Stomach (tissue), 19 donors: ENCODE data around the gene RHBDF1. TPM values are rescaled to one million over a fixed set of nuclear protein-coding genes. Genes with fewer than 3 reads are reported as not detected.
A peak's percentile ranks its signal among the peaks of the same experiment; 100 is the strongest.

ENCODE experiments used
- DNase-seq, 2 donors: peaks; one replicate each; pipeline versions ENCODE4 v3.0.0 to v3.0.0-alpha.2; 2013 to 2019
- H3K27ac ChIP-seq, 5 donors: fragments of 200-600 bp in 4 of 5; sonication (generic) in 4 of 5; one replicate each; pipeline ENCODE4 v1.5.1; 2013 to 2019; ENCODE audit warnings: mild to moderate bottlenecking in 1 of 5, moderate library complexity in 1 of 5
- H3K27me3 ChIP-seq, 3 donors: fragments of 200-600 bp; sonication (generic); one replicate each; pipeline ENCODE4 v1.5.1; 2017 to 2019; ENCODE audit warnings: mixed run types in 1 of 3
- H3K36me3 ChIP-seq, 4 donors: fragments of 200-600 bp; sonication (generic); 1 replicate in 3 of 4; 2 replicates in 1 of 4; pipeline ENCODE4 v1.5.1; 2016 to 2019
- H3K4me1 ChIP-seq, 4 donors: fragments of 200-600 bp; sonication (generic); one replicate each; pipeline ENCODE4 v1.5.1; 2016 to 2019
- H3K4me3 ChIP-seq, 4 donors: fragments of 200-600 bp; sonication (generic) in 3 of 4; one replicate each; pipeline ENCODE4 v1.5.1; 2016 to 2019; ENCODE audit warnings: mild to moderate bottlenecking in 1 of 4
- H3K9me3 ChIP-seq, 4 donors: fragments of 200-600 bp; sonication (generic); one replicate each; pipeline ENCODE4 v1.5.1; 2016 to 2019
- EP300 ChIP-seq: sonication (generic); formaldehyde crosslinking; IDR thresholded peaks from one replicate; pipeline ENCODE4 v1.6.1; 2017; ENCODE audit warnings: antibody characterized with exemption
- POLR2A ChIP-seq, 4 donors: fragments of 450-650 bp; IDR thresholded peaks; one replicate each; pipeline ENCODE4 v1.6.1; 2016; ENCODE audit warnings: antibody characterized with exemption in 4 of 4, control low read depth in 2 of 4, mild to moderate bottlenecking in 1 of 4, moderate library complexity in 1 of 4
- POLR2AphosphoS5 ChIP-seq, 3 donors: sonication (generic); formaldehyde crosslinking; IDR thresholded peaks; one replicate each; pipeline ENCODE4 v1.6.1; 2016; ENCODE audit warnings: antibody characterized with exemption in 3 of 3
- WGBS, 5 donors: extraction: QIAGEN DNeasy Blood & Tissue Kit in 3 of 5; methylation state at CpG; one replicate each; pipeline versions ENCODE4 v1.1.5 to v1.1.7; 2013 to 2018; 5-methylcytosine and 5-hydroxymethylcytosine counted together
- intact Hi-C: fragments of 100-400 bp; cut with DNase I; formaldehyde crosslinking; loops from one replicate; pipeline ENCODE4 v1.15.1; 2023; ENCODE audit warnings: low total_unique reads
- long read RNA-seq, 10 donors: transcript quantifications; one replicate each; lab custom pipeline, GENCODE V29; 2026
- polyA plus RNA-seq, 3 donors: library from polyadenylated mRNA; stranded (reverse); fragments of 200-250 nt; gene quantifications; one replicate each; pipeline ENCODE4 v1.2.3, GENCODE V29; 2013
- total RNA-seq, 5 donors: library from RNA; depleted of rRNA; stranded (reverse); fragments of >200 nt; gene quantifications; one replicate each; pipeline versions ENCODE4 v1.1.0 to v1.2.3, GENCODE V29; 2014 to 2016
- TF ChIP-seq, protein P1 (sequence below), 7 experiments: fragments of 450-650 bp in 4 of 7; fragments of 200-600 bp in 3 of 7; sonication (generic) in 3 of 7; IDR thresholded peaks; one replicate each; pipeline ENCODE4 v1.5.1; 2016 to 2019; ENCODE audit warnings: antibody characterized with exemption in 7 of 7, control low read depth in 2 of 7, mild to moderate bottlenecking in 1 of 7
- donor health status: healthy with polysubstance abuse.
- donor health status: Bipolar disorder and iron deficiency.
- donor health status: healthy.

Gene RHBDF1, protein sequence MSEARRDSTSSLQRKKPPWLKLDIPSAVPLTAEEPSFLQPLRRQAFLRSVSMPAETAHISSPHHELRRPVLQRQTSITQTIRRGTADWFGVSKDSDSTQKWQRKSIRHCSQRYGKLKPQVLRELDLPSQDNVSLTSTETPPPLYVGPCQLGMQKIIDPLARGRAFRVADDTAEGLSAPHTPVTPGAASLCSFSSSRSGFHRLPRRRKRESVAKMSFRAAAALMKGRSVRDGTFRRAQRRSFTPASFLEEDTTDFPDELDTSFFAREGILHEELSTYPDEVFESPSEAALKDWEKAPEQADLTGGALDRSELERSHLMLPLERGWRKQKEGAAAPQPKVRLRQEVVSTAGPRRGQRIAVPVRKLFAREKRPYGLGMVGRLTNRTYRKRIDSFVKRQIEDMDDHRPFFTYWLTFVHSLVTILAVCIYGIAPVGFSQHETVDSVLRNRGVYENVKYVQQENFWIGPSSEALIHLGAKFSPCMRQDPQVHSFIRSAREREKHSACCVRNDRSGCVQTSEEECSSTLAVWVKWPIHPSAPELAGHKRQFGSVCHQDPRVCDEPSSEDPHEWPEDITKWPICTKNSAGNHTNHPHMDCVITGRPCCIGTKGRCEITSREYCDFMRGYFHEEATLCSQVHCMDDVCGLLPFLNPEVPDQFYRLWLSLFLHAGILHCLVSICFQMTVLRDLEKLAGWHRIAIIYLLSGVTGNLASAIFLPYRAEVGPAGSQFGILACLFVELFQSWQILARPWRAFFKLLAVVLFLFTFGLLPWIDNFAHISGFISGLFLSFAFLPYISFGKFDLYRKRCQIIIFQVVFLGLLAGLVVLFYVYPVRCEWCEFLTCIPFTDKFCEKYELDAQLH
- total RNA-seq (100 to 1,000 TPM in 1 of 5 donors, 10 to 100 TPM in 4; 13.4 to 185 (median 30.4) TPM), polyA plus RNA-seq (10 to 100 TPM; 10.2 to 38.3 (median 15.3) TPM)
- long read RNA-seq, donor 1, partial matches to known transcripts, result 0 of 1 reads
- long read RNA-seq, donor 1, other reads (novel, unspliced or antisense), result 0 of 1 reads
- long read RNA-seq, donor 2, result 0 reads
- long read RNA-seq, donor 3, result 0 reads
- long read RNA-seq, donor 4, result 0 reads
- long read RNA-seq, donor 5, partial matches to known transcripts, result 0 of 1 reads
- long read RNA-seq, donor 5, other reads (novel, unspliced or antisense), result 0 of 1 reads
- long read RNA-seq, donor 6, partial matches to known transcripts, result 0 of 1 reads
- long read RNA-seq, donor 6, other reads (novel, unspliced or antisense), result 0 of 1 reads
- long read RNA-seq, donor 7, result 0 reads
- long read RNA-seq, donor 8, result 0 reads
- long read RNA-seq, donor 9, result 0 reads
- long read RNA-seq, donor 10, partial matches to known transcripts, result 26 of 26 reads
- long read RNA-seq, donor 10, other reads (novel, unspliced or antisense), result 0 of 26 reads

DNA sequence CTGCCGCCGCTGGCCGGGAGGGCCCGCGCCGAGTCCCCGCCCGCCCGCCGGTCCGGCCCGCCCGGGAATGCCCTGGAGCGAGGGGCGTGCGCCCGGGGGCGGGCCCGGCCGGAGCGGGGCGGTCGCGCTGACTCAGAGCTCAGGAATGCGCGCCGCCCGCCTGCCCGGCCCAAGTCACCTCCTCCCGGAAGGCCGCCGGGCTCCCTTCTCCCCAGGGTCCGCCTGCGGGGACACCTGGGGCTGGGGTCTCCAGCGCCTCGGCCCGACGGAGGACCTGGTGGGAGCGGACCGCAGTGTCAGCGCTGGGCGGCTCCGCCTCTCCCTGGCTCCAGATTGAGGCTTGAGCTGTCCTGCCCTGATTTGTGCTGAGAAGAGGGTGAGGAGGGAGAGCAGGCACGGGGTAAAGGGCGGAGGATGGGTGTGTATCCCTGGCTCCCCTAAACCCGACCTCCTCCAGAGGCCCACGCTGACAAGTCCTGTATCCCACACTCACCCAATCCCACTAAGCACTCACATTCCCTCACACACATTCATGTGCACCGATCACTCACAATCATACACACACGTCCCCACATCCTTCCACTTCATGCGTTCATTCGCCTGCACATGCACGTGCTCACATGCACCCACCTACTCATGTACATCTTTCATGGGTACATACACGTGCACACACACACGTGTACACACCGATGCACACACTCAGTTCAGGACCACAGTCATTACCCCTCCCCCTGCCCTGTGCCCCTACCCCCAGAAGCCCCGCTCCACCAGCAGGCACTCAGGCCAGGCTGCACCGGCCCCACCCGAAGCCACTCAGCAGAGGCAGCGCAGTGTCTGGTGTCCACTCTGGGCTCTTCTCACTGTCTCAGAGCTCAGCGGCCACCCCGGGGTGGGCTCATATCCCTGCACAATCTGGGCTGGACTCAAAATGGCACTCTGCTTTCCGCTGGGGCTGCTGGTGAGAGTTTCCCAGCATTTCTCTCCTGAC is at the start of gene RHBDF1:
RHBDF1 (minus strand) TSS at position 71 of the 988 bp plus-strand sequence. CDS start 7,616 bp downstream, outside the sequence.
- TF ChIP-seq POLR2A (IDR thresholded peaks at IDR 0.05) (no peak), EP300 (no peak)
- Histone ChIP-seq H3K4me3 (peak within 1 kb of the TSS; percentile 57 to 73 (median 68)), H3K36me3 (no peaks in the 10 kb centered on the region), H3K27ac (peak within 1 kb of the TSS; percentile 48 to 96 (median 89)), H3K4me1 (peaks cover 51 to 86% (median 77%) of the 10 kb centered on the region in 4 donors), H3K27me3 (peaks cover 0 to 28% (median 0%) of the 10 kb centered on the region in 3 donors), H3K9me3 (no peaks in the 10 kb centered on the region)
- 14 to 32% (median 25%) methylated on average over 37 to 62 of the region's 62 CpGs for WGBS, 5 donors
- peak; percentile 69 to 91 for DNase-seq
- intact Hi-C loops, result no loop called here

DNA sequence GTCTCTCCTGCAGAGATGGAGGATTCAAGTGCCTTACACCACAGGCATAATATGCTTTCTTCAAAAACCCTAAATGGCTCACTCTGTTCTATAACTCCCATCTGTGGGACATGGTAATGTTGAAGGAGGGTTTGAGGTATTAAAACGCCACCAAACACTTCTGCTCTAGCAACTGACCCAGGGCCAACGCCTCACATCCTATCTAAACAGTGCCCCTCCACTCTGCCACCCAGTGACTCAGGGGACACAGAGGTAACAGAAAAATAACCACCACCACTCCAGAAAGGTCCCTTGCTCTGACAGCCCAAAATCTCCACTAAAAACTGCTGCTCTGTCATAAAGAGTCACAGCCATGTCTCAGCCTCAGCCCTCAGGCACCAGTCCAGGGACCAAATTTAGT is 48.3 kb upstream of the RHBDF1 start:
- peaks cover 0 to 4% (median 0%) of the 10 kb centered on the region in 4 donors for H3K4me1 ChIP-seq
- no peaks in the 10 kb centered on the region for H3K27me3 ChIP-seq
- no peak overlapping the region for H3K4me3 ChIP-seq
- no peak for DNase-seq
- peaks cover 5 to 64% (median 40%) of the 10 kb centered on the region in 4 donors for H3K36me3 ChIP-seq
- intact Hi-C loops, result no loop called here
- H3K27ac ChIP-seq, result no peak overlapping the region
- H3K9me3 ChIP-seq, result no peaks in the 10 kb centered on the region
- TF ChIP-seq, protein P1, sequence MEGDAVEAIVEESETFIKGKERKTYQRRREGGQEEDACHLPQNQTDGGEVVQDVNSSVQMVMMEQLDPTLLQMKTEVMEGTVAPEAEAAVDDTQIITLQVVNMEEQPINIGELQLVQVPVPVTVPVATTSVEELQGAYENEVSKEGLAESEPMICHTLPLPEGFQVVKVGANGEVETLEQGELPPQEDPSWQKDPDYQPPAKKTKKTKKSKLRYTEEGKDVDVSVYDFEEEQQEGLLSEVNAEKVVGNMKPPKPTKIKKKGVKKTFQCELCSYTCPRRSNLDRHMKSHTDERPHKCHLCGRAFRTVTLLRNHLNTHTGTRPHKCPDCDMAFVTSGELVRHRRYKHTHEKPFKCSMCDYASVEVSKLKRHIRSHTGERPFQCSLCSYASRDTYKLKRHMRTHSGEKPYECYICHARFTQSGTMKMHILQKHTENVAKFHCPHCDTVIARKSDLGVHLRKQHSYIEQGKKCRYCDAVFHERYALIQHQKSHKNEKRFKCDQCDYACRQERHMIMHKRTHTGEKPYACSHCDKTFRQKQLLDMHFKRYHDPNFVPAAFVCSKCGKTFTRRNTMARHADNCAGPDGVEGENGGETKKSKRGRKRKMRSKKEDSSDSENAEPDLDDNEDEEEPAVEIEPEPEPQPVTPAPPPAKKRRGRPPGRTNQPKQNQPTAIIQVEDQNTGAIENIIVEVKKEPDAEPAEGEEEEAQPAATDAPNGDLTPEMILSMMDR (IDR thresholded peaks at IDR 0.05), result no peak
- TF ChIP-seq POLR2A (IDR thresholded peaks at IDR 0.05) (no peak), POLR2AphosphoS5 (IDR thresholded peaks at IDR 0.05) (no peak), EP300 (no peak)
- WGBS, 5 donors, result 80 to 93% (median 86%) methylated on average over 2 of the region's 2 CpGs

- Histone ChIP-seq H3K4me1 (peaks cover 0 to 4% (median 0%) of the 10 kb centered on the region in 4 donors), H3K36me3 (peaks cover 5 to 66% (median 43%) of the 10 kb centered on the region in 4 donors), H3K27ac (no peak overlapping the region), H3K27me3 (no peaks in the 10 kb centered on the region), H3K4me3 (no peak overlapping the region), H3K9me3 (no peaks in the 10 kb centered on the region)
- DNase-seq, result no peak
- intact Hi-C loops, result loop anchor here (5.0 kb wide), 1 partner anchor 62 kb away; the partner anchor contains the start of gene HBQ1
- TF ChIP-seq POLR2AphosphoS5 (IDR thresholded peaks at IDR 0.05) (no peak), POLR2A (IDR thresholded peaks at IDR 0.05) (no peak), EP300 (no peak)
- TF ChIP-seq, protein P1 (IDR thresholded peaks at IDR 0.05), result no peak
- WGBS, 5 donors, result 83 to 88% (median 86%) methylated on average over 3 of the region's 3 CpGs
These were observed 47.5 kb upstream of the RHBDF1 start for GRCh38 chr16:119835-120491.
